COR-L47 (cell line): ENCODE measurements around the gene RPRD1B.

Experiments used
- DNase-seq: peaks from one replicate; lab custom pipeline; 2025; lab: John Stamatoyannopoulos, UW

RPRD1B gene

GRCh38 chr20:38040276-38040675 lies 6.7 kb downstream of the RPRD1B start:
- no peak for DNase-seq

GRCh38 chr20:38043512-38044300 lies 10.2 kb downstream of the RPRD1B start:
- no peak for DNase-seq

GRCh38 chr20:38044685-38045084 lies 11.1 kb downstream of the RPRD1B start:
- DNase-seq: no peak

- DNase-seq: no peak
Measured at GRCh38 chr20:38046572-38046971, 13.0 kb downstream of the RPRD1B start.

GRCh38 chr20:38049800-38050199 lies 16.3 kb downstream of the RPRD1B start:
- no peak for DNase-seq

- no peak for DNase-seq
Measured at GRCh38 chr20:38050686-38051085, 17.1 kb downstream of the RPRD1B start.

- no peak for DNase-seq
Measured at GRCh38 chr20:38052870-38053269, 19.3 kb downstream of the RPRD1B start.

- no peak for DNase-seq
Measured at GRCh38 chr20:38054647-38055046, 21.1 kb downstream of the RPRD1B start.

GRCh38 chr20:38055294-38055693 lies 21.7 kb downstream of the RPRD1B start:
- no peak for DNase-seq

GRCh38 chr20:38055848-38056247 lies 22.3 kb downstream of the RPRD1B start:
- no peak for DNase-seq

- DNase-seq: peak; percentile 65
Measured at GRCh38 chr20:38057351-38057972, 23.9 kb downstream of the RPRD1B start.

GRCh38 chr20:38059832-38060231 lies 26.3 kb downstream of the RPRD1B start:
- no peak for DNase-seq

GRCh38 chr20:38060536-38060935 lies 27.0 kb downstream of the RPRD1B start:
- no peak for DNase-seq

- DNase-seq: no peak
Measured at GRCh38 chr20:38061109-38061508, 27.6 kb downstream of the RPRD1B start.

GRCh38 chr20:38062890-38063289 lies 29.3 kb downstream of the RPRD1B start:
- DNase-seq: no peak

- no peak for DNase-seq
Measured at GRCh38 chr20:38063911-38064530, 30.5 kb downstream of the RPRD1B start.

GRCh38 chr20:38065764-38066375 lies 32.3 kb downstream of the RPRD1B start:
- no peak for DNase-seq

GRCh38 chr20:38066969-38067716 lies 33.6 kb downstream of the RPRD1B start:
- no peak for DNase-seq

GRCh38 chr20:38067717-38068365 lies 34.3 kb downstream of the RPRD1B start:
- DNase-seq: no peak

- DNase-seq: no peak
Measured at GRCh38 chr20:38072898-38073297, 39.4 kb downstream of the RPRD1B start.

- peak; percentile 47 for DNase-seq
Measured at GRCh38 chr20:38073307-38074071, 39.9 kb downstream of the RPRD1B start.
